ENCODE data around the gene ZDHHC1.

Gene ZDHHC1

GRCh38 chr16:67447508-67448076 lies 31.3 kb upstream of the ZDHHC1 start:
- TF ChIP-seq EZH2phosphoT487 (IDR thresholded peaks at IDR 0.05; ENCODE audit: low read depth) = no peak
- peak; percentile 80 for TF ChIP-seq CTCF (IDR thresholded peaks at IDR 0.05; ENCODE audit: low read depth, low read length)
- no peaks in the 10 kb centered on the region for H3K27me3 ChIP-seq (ENCODE audit: low read depth, low read length)
- no peaks in the 10 kb centered on the region for H3K4me1 ChIP-seq (ENCODE audit: low read length)
- H4K20me1 ChIP-seq (ENCODE audit: insufficient read depth, low read length) = peaks cover 11% of the 10 kb centered on the region
- no peak overlapping the region for H3K4me2 ChIP-seq (ENCODE audit: low read length)
- H3K36me3 ChIP-seq (replicated peaks; ENCODE audit: low read depth, low read length) = peaks cover 8% of the 10 kb centered on the region
- H3K27ac ChIP-seq (ENCODE audit: low read length) = no peak overlapping the region
- no peak overlapping the region for H2AFZ ChIP-seq (ENCODE audit: low read depth, low read length)
- H3K79me2 ChIP-seq (ENCODE audit: low read length) = no peaks in the 10 kb centered on the region
- no peak overlapping the region for H3K4me3 ChIP-seq (ENCODE audit: low read length)
- no peak overlapping the region for H3K9ac ChIP-seq (ENCODE audit: low read length)
- no peaks in the 10 kb centered on the region for H3K9me3 ChIP-seq (ENCODE audit: insufficient read depth, low read length)

GRCh38 chr16:67446968-67447507 lies 30.8 kb upstream of the ZDHHC1 start:
- Histone ChIP-seq H3K9ac (ENCODE audit: low read length) (no peak overlapping the region), H3K4me3 (ENCODE audit: low read length) (no peak overlapping the region), H2AFZ (ENCODE audit: low read depth, low read length) (no peak overlapping the region), H3K4me1 (ENCODE audit: low read length) (no peaks in the 10 kb centered on the region), H3K27me3 (ENCODE audit: low read depth, low read length) (no peaks in the 10 kb centered on the region), H3K27ac (ENCODE audit: low read length) (no peak overlapping the region), H3K36me3 (replicated peaks; ENCODE audit: low read depth, low read length) (peaks cover 6% of the 10 kb centered on the region), H4K20me1 (ENCODE audit: insufficient read depth, low read length) (peaks cover 7% of the 10 kb centered on the region), H3K9me3 (ENCODE audit: insufficient read depth, low read length) (no peaks in the 10 kb centered on the region), H3K4me2 (ENCODE audit: low read length) (no peak overlapping the region), H3K79me2 (ENCODE audit: low read length) (no peaks in the 10 kb centered on the region)
- TF ChIP-seq EZH2phosphoT487 (IDR thresholded peaks at IDR 0.05; ENCODE audit: low read depth) (no peak), CTCF (IDR thresholded peaks at IDR 0.05; ENCODE audit: low read depth, low read length) (no peak)

GRCh38 chr16:67445913-67446907 lies 29.9 kb upstream of the ZDHHC1 start:
- H3K79me2 ChIP-seq (ENCODE audit: low read length) = no peaks in the 10 kb centered on the region
- H3K9me3 ChIP-seq (ENCODE audit: insufficient read depth, low read length) = no peaks in the 10 kb centered on the region
- no peaks in the 10 kb centered on the region for H3K27me3 ChIP-seq (ENCODE audit: low read depth, low read length)
- H2AFZ ChIP-seq (ENCODE audit: low read depth, low read length) = no peak overlapping the region
- H4K20me1 ChIP-seq (ENCODE audit: insufficient read depth, low read length) = 0 out of 2 replicates have a peak, but pooled peaks cover 3% of the 10 kb centered on the region
- no peak for TF ChIP-seq EZH2phosphoT487 (IDR thresholded peaks at IDR 0.05; ENCODE audit: low read depth)
- TF ChIP-seq CTCF (IDR thresholded peaks at IDR 0.05; ENCODE audit: low read depth, low read length) = no peak
- H3K4me3 ChIP-seq (ENCODE audit: low read length) = no peak overlapping the region
- H3K36me3 ChIP-seq (replicated peaks; ENCODE audit: low read depth, low read length) = peaks cover 3% of the 10 kb centered on the region
- H3K4me2 ChIP-seq (ENCODE audit: low read length) = no peak overlapping the region
- no peak overlapping the region for H3K9ac ChIP-seq (ENCODE audit: low read length)
- H3K27ac ChIP-seq (ENCODE audit: low read length) = no peak overlapping the region
- no peaks in the 10 kb centered on the region for H3K4me1 ChIP-seq (ENCODE audit: low read length)

GRCh38 chr16:67445441-67445912 lies 29.2 kb upstream of the ZDHHC1 start:
- Histone ChIP-seq H3K4me2 (ENCODE audit: low read length) (no peak overlapping the region), H2AFZ (ENCODE audit: low read depth, low read length) (no peak overlapping the region), H3K9me3 (ENCODE audit: insufficient read depth, low read length) (no peaks in the 10 kb centered on the region), H3K36me3 (replicated peaks; ENCODE audit: low read depth, low read length) (peaks cover 3% of the 10 kb centered on the region), H3K79me2 (ENCODE audit: low read length) (no peaks in the 10 kb centered on the region), H3K27ac (ENCODE audit: low read length) (no peak overlapping the region), H3K9ac (ENCODE audit: low read length) (no peak overlapping the region), H3K4me1 (ENCODE audit: low read length) (no peaks in the 10 kb centered on the region), H3K4me3 (ENCODE audit: low read length) (no peak overlapping the region), H3K27me3 (ENCODE audit: low read depth, low read length) (no peaks in the 10 kb centered on the region), H4K20me1 (ENCODE audit: insufficient read depth, low read length) (0 out of 2 replicates have a peak, but pooled peaks cover 3% of the 10 kb centered on the region)
- TF ChIP-seq EZH2phosphoT487 (IDR thresholded peaks at IDR 0.05; ENCODE audit: low read depth) (no peak), CTCF (IDR thresholded peaks at IDR 0.05; ENCODE audit: low read depth, low read length) (no peak)

All from OCI-LY3 (cell line).